CD4-positive, alpha-beta T cell treated with Interferon gamma for 1 hour (primary cell): ENCODE results near the gene RBM7.

Experiments used
- DNase-seq: peaks from one replicate; pipeline ENCODE4 v3.0.0-alpha.2; 2020

Gene RBM7

DNA sequence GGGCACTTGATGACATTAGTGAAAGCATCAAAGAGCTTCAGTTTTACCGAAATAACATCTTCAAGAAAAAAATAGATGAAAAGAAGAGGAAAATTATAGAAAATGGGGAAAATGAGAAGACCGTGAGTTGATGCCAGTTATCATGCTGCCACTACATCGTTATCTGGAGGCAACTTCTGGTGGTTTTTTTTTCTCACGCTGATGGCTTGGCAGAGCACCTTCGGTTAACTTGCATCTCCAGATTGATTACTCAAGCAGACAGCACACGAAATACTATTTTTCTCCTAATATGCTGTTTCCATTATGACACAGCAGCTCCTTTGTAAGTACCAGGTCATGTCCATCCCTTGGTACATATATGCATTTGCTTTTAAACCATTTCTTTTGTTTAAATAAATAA lies 49.4 kb downstream of the RBM7 start:
- no peak for DNase-seq

DNA sequence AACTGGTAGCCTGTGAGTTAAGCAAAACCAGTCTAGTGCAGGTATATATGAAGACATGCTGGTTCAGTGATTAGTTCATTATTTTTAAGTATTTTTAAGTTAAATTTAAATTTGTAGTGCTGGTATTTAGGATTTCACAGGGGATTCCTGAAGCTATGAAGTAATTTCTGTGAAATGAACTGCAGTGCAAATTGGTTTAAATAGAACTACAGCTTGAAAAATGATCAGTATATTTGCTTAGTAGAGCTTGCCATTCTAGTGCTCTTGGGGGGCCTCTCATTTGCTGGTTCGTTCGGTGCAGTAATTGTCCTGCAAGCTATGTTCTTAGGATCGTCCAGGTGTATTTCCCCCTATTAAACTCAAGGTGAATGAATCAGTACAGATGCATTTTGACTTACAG lies 51.9 kb downstream of the RBM7 start:
- no peak for DNase-seq
